H1 (cell line): ENCODE results near the gene LGR4. TPM values are rescaled to one million over a fixed set of nuclear protein-coding genes. Genes with fewer than 3 reads are reported as not detected.

ENCODE experiments used
- CHD7 ChIP-seq: fragments of 300-600 bp; sonication (generic); IDR thresholded peaks from 2 replicates; pipeline ENCODE4 v1.7.1; 2012; ENCODE audit warnings: low read length, moderate library complexity, mild to moderate bottlenecking, inconsistent platforms; ENCODE audit not compliant: insufficient replicate concordance
- NRF1 ChIP-seq: IDR thresholded peaks from 2 replicates; pipeline ENCODE4 v1.6.1; 2011; ENCODE audit warnings: mild to moderate bottlenecking, low read depth, low read length, improper control_type of control experiment
- SIN3A ChIP-seq, 2 experiments: IDR thresholded peaks in 1 of 2; conservative IDR thresholded peaks in 1 of 2; 2 replicates each; pipeline ENCODE4 v1.6.1; 2011 to 2012; ENCODE audit warnings: low read length in 2 of 2, improper control_type of control experiment in 1 of 2, low read depth in 1 of 2, mild to moderate bottlenecking in 1 of 2
- TCF12 ChIP-seq: IDR thresholded peaks from 2 replicates; pipeline ENCODE4 v1.6.1; 2011; ENCODE audit warnings: low read depth, mild to moderate bottlenecking, low read length
- polyA plus RNA-seq, 7 experiments: library from polyadenylated mRNA; depleted of rRNA in 3 of 7; stranded (reverse) in 5 of 7; unstranded in 2 of 7; fragments of >200 nt in 5 of 7; fragments of 200-250 nt in 2 of 7; gene quantifications; 1 replicate in 5 of 7; 2 replicates in 1 of 7; 4 replicates in 1 of 7; pipeline versions ENCODE4 v1.2.1 to v1.2.3, GENCODE V29; 2011 to 2013; ENCODE audit warnings: missing spikeins in 2 of 7, mixed read lengths in 2 of 7
- total RNA-seq: library from RNA; stranded (reverse); fragmentation: NEBNext Ultra II Directional; extraction: Animal tissue kit (Norgen Biotek cat#: 25700); gene quantifications from 2 replicates; pipeline ENCODE4 v1.2.1, GENCODE V29; 2021

The LGR4 gene
- total and polyA plus RNA-seq, 2 of the 8 experiments (the other 6 are each of a cell fraction or from before 2014, with no cell fraction given): 26.6 to 61.7 TPM

- TF ChIP-seq CHD7: no peak
- TF ChIP-seq SIN3A (conservative IDR thresholded peaks at IDR 0.05 in 1 of 2, IDR thresholded peaks at IDR 0.05 in 1 of 2; ENCODE audit: low read depth in 1 of 2, low read length in 2 of 2): no peak
- TF ChIP-seq TCF12: no peak
- TF ChIP-seq NRF1: no peak
These were observed 101.1 kb downstream of the LGR4 start (continued) for GRCh38 chr11:27371489-27371888.
